ENCODE measurements around the gene FMNL1.

DNA sequence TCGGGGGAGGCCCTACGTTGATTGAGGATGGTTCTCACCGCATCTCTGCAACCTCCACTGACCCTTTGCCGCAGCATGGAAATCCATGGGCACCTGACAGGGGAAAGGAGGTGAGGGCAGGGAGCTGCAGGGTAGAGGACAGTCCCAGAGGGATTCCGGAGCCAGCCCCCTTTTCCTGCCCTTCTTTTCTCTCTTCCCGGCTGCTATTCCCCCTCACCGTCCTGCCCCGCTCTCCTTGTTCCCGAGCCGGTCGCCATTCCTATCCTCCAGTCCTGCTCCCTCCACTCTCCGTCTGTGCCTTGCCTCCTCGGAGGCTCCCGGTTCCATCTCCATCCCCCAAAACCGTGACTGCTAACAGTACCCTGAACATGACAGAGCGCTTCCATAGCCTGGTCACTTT is 35.4 kb downstream of the FMNL1 start:
- TF ChIP-seq, protein P1, sequence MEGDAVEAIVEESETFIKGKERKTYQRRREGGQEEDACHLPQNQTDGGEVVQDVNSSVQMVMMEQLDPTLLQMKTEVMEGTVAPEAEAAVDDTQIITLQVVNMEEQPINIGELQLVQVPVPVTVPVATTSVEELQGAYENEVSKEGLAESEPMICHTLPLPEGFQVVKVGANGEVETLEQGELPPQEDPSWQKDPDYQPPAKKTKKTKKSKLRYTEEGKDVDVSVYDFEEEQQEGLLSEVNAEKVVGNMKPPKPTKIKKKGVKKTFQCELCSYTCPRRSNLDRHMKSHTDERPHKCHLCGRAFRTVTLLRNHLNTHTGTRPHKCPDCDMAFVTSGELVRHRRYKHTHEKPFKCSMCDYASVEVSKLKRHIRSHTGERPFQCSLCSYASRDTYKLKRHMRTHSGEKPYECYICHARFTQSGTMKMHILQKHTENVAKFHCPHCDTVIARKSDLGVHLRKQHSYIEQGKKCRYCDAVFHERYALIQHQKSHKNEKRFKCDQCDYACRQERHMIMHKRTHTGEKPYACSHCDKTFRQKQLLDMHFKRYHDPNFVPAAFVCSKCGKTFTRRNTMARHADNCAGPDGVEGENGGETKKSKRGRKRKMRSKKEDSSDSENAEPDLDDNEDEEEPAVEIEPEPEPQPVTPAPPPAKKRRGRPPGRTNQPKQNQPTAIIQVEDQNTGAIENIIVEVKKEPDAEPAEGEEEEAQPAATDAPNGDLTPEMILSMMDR (IDR thresholded peaks at IDR 0.05) = no peak
- TF ChIP-seq POLR2A (IDR thresholded peaks at IDR 0.05) = no peak
